Endothelial cell of coronary artery (primary cell): Measurements from ENCODE around the gene IL31. TPM values are rescaled to one million over a fixed set of nuclear protein-coding genes. Genes with fewer than 3 reads are reported as not detected.

Experiments used
- total RNA-seq: library from RNA; depleted of rRNA; stranded (reverse); fragments of >200 nt; gene quantifications from 2 replicates; pipeline ENCODE4 v1.2.3, GENCODE V29; 2014

The IL31 gene
- total RNA-seq, result not detected in 2 replicates

GRCh38 chr12:122174155-122174845, at the start of gene IL31:
Gene IL31 (minus strand): TSS chr12:122174221. CDS start chr12:122174172, 49 bp downstream.

GRCh38 chr12:122203301-122204166, 29.5 kb upstream of the IL31 start, which contains the start of gene B3GNT4:
Gene B3GNT4 (plus strand): TSS chr12:122203709. CDS start chr12:122204619, 910 bp downstream.

GRCh38 chr12:122182887-122183587, 9.0 kb upstream of the IL31 start, which contains the start of gene LRRC43:
Gene LRRC43 (plus strand): TSS chr12:122183123. CDS start chr12:122183145, 22 bp downstream.

Other genes with a start within 250 kb of the IL31 start
- 6.2 and 7.2 TPM in 2 replicates for gene BCL7A, start 152.3 kb downstream of the IL31 start, total RNA-seq
- gene MLXIP, start 95.5 kb downstream of the IL31 start, total RNA-seq, result 12.9 and 23.8 TPM in 2 replicates
- gene LRRC43, start 8.9 kb upstream of the IL31 start, total RNA-seq, result 0.72 and 0.85 TPM in 2 replicates
- under 0.01 TPM in 2 replicates for gene B3GNT4, start 29.5 kb upstream of the IL31 start, total RNA-seq
- 58.9 and 64.1 TPM in 2 replicates for gene DIABLO, start 51.8 kb upstream of the IL31 start, total RNA-seq
- gene VPS33A, start 92.3 kb upstream of the IL31 start, total RNA-seq, result 18.0 and 18.2 TPM in 2 replicates
- 39.3 and 53.5 TPM in 2 replicates for gene CLIP1, start 248.4 kb upstream of the IL31 start, total RNA-seq